NCI-H1105 (cell line): ENCODE results near the gene IVNS1ABP.
"Not testable (repeated sequence)": the region's sequence is repeated elsewhere in the genome, so short reads cannot be mapped to it uniquely, and the experiment has no call there.

Experiments
- DNase-seq: peaks from one replicate; lab custom pipeline; 2025; lab: John Stamatoyannopoulos, UW

The IVNS1ABP gene

GRCh38 chr1:185328255-185328654 lies 11.2 kb upstream of the IVNS1ABP start:
- DNase-seq: no peak

GRCh38 chr1:185325413-185325812 lies 8.4 kb upstream of the IVNS1ABP start:
- peak; percentile 15 for DNase-seq

GRCh38 chr1:185324118-185324517 lies 7.1 kb upstream of the IVNS1ABP start:
- no peak for DNase-seq

- DNase-seq: no peak
Observed at GRCh38 chr1:185322636-185323035, 5.6 kb upstream of the IVNS1ABP start.

GRCh38 chr1:185321653-185322221 lies 4.7 kb upstream of the IVNS1ABP start:
- not testable (repeated sequence) for DNase-seq

- not testable (repeated sequence) for DNase-seq
Observed at GRCh38 chr1:185321104-185321503, 4.1 kb upstream of the IVNS1ABP start.

GRCh38 chr1:185319139-185319475 lies 2.1 kb upstream of the IVNS1ABP start:
- no peak for DNase-seq

GRCh38 chr1:185318431-185319138 lies 1.5 kb upstream of the IVNS1ABP start:
- DNase-seq: no peak

- DNase-seq: peak; percentile 35
Observed at GRCh38 chr1:185317886-185318310, 855 bp upstream of the IVNS1ABP start.

GRCh38 chr1:185316163-185317033 lies 645 bp downstream of the IVNS1ABP start:
- DNase-seq: peak; percentile 92

GRCh38 chr1:185315445-185316071 lies 1.5 kb downstream of the IVNS1ABP start:
- no peak for DNase-seq

- no peak for DNase-seq
Observed at GRCh38 chr1:185314411-185314810, 2.6 kb downstream of the IVNS1ABP start.

GRCh38 chr1:185312361-185313138 lies 4.5 kb downstream of the IVNS1ABP start:
- DNase-seq: no peak

- DNase-seq: no peak
Observed at GRCh38 chr1:185311589-185312225, 5.3 kb downstream of the IVNS1ABP start.

GRCh38 chr1:185309566-185309965 lies 7.5 kb downstream of the IVNS1ABP start:
- no peak for DNase-seq

- DNase-seq: no peak
Observed at GRCh38 chr1:185308126-185308525, 8.9 kb downstream of the IVNS1ABP start.

GRCh38 chr1:185305419-185305818 lies 11.6 kb downstream of the IVNS1ABP start:
- no peak for DNase-seq

- DNase-seq: no peak
Observed at GRCh38 chr1:185300152-185300551, 16.9 kb downstream of the IVNS1ABP start.

GRCh38 chr1:185297982-185298381 lies 19.1 kb downstream of the IVNS1ABP start:
- DNase-seq: no peak

GRCh38 chr1:185295091-185295490 lies 22.0 kb downstream of the IVNS1ABP start:
- no peak for DNase-seq

- no peak for DNase-seq
Observed at GRCh38 chr1:185293967-185294542, 23.0 kb downstream of the IVNS1ABP start.
